Mesenchymal stem cell (in vitro differentiated cells and primary cell): ENCODE data around the gene COL15A1.
A peak's percentile ranks its signal among the peaks of the same experiment; 100 is the strongest.

Source experiments
- DNase-seq: peaks from one replicate; pipeline ENCODE4 v3.0.0-alpha.2; 2013
- H2AFZ ChIP-seq: one replicate; pipeline ENCODE4 v1.6.1; 2013; ENCODE audit warnings: low read depth, mild to moderate bottlenecking, control low read depth, inconsistent platforms, low read length, moderate library complexity
- H2AK5ac ChIP-seq: 2 replicates; pipeline ENCODE4 v1.6.1; 2013; ENCODE audit warnings: low read length, moderate library complexity, mild to moderate bottlenecking, inconsistent platforms; ENCODE audit not compliant: severe bottlenecking
- H2BK120ac ChIP-seq: one replicate; pipeline ENCODE4 v1.6.1; 2013; ENCODE audit warnings: low read depth, mild to moderate bottlenecking, inconsistent platforms, low read length, moderate library complexity
- H2BK12ac ChIP-seq, 2 experiments: one replicate each; pipeline ENCODE4 v1.6.1; 2013; ENCODE audit warnings: inconsistent platforms in 2 of 2, low read length in 2 of 2, mild to moderate bottlenecking in 2 of 2, moderate library complexity in 2 of 2, control low read depth in 1 of 2
- H2BK15ac ChIP-seq: one replicate; pipeline ENCODE4 v1.6.1; 2013; ENCODE audit warnings: mild to moderate bottlenecking, low read depth, inconsistent platforms; ENCODE audit not compliant: poor library complexity, severe bottlenecking
- H2BK5ac ChIP-seq: 2 replicates; pipeline ENCODE4 v1.6.1; 2013; ENCODE audit warnings: low read depth, mild to moderate bottlenecking, low read length, control low read depth, inconsistent platforms; ENCODE audit not compliant: poor library complexity, severe bottlenecking
- H3K14ac ChIP-seq, 2 experiments: one replicate each; pipeline ENCODE4 v1.6.1; 2013; ENCODE audit warnings: inconsistent platforms in 2 of 2, low read length in 2 of 2, control low read depth in 1 of 2, mild to moderate bottlenecking in 1 of 2, moderate library complexity in 1 of 2
- H3K18ac ChIP-seq, 2 experiments: one replicate each; pipeline ENCODE4 v1.6.1; 2013; ENCODE audit warnings: inconsistent platforms in 2 of 2, low read length in 2 of 2, control low read depth in 1 of 2, low read depth in 1 of 2, mild to moderate bottlenecking in 1 of 2
- H3K23ac ChIP-seq, 2 experiments: one replicate each; pipeline ENCODE4 v1.6.1; 2013; ENCODE audit warnings: inconsistent platforms in 2 of 2, low read length in 2 of 2, mild to moderate bottlenecking in 2 of 2, moderate library complexity in 2 of 2, control low read depth in 1 of 2
- H3K27ac ChIP-seq: 2 replicates; pipeline ENCODE4 v1.5.1; 2013; ENCODE audit warnings: mild to moderate bottlenecking, moderate library complexity, low read length, control low read depth, inconsistent platforms; ENCODE audit not compliant: poor library complexity, severe bottlenecking
- H3K27me3 ChIP-seq, 2 experiments: 2 replicates each; pipeline versions ENCODE4 v1.6.1 to v1.7.0; 2013; ENCODE audit warnings: low read length in 2 of 2, mild to moderate bottlenecking in 2 of 2, moderate library complexity in 2 of 2, control low read depth in 1 of 2, inconsistent platforms in 1 of 2; ENCODE audit not compliant: control insufficient read depth in 1 of 2, insufficient read depth in 1 of 2
- H3K36me3 ChIP-seq, 2 experiments: 2 replicates each; pipeline versions ENCODE4 v1.6.1 to v1.7.0; 2013; ENCODE audit warnings: low read length in 2 of 2, control low read depth in 1 of 2, inconsistent platforms in 1 of 2, low read depth in 1 of 2, mild to moderate bottlenecking in 1 of 2; ENCODE audit not compliant: insufficient read depth in 2 of 2, control insufficient read depth in 1 of 2
- H3K4ac ChIP-seq, 2 experiments: one replicate each; pipeline ENCODE4 v1.6.1; 2013; ENCODE audit warnings: inconsistent platforms in 2 of 2, low read length in 2 of 2, mild to moderate bottlenecking in 2 of 2, moderate library complexity in 2 of 2, control low read depth in 1 of 2, low read depth in 1 of 2
- H3K4me1 ChIP-seq: 2 replicates; pipeline ENCODE4 v1.6.1; 2013; ENCODE audit warnings: low read depth, low read length, control low read depth; ENCODE audit not compliant: control insufficient read depth, insufficient read depth
- H3K4me2 ChIP-seq: 2 replicates; pipeline ENCODE4 v1.6.1; 2013; ENCODE audit warnings: low read length, mild to moderate bottlenecking, inconsistent platforms; ENCODE audit not compliant: poor library complexity, severe bottlenecking
- H3K4me3 ChIP-seq, 2 experiments: 2 replicates each; pipeline versions ENCODE4 v1.5.1 to v1.7.0; 2013; ENCODE audit warnings: low read length in 2 of 2, mild to moderate bottlenecking in 2 of 2, control low read depth in 1 of 2, low read depth in 1 of 2; ENCODE audit not compliant: insufficient read depth in 1 of 2
- H3K79me1 ChIP-seq: replicated peaks from 2 replicates; pipeline ENCODE4 v1.6.1; 2013; ENCODE audit warnings: mild to moderate bottlenecking, control low read depth, low read length, inconsistent platforms; ENCODE audit not compliant: poor library complexity, severe bottlenecking
- H3K9ac ChIP-seq: 2 replicates; pipeline ENCODE4 v1.7.0; 2013; ENCODE audit warnings: mild to moderate bottlenecking, low read length, moderate library complexity
- H3K9me3 ChIP-seq: 2 replicates; pipeline ENCODE4 v1.7.0; 2013; ENCODE audit warnings: mild to moderate bottlenecking, low read length; ENCODE audit not compliant: control insufficient read depth
- H4K8ac ChIP-seq: one replicate; pipeline ENCODE4 v1.6.1; 2013; ENCODE audit warnings: inconsistent platforms, mild to moderate bottlenecking, low read length, moderate library complexity
- H4K91ac ChIP-seq: one replicate; pipeline ENCODE4 v1.6.1; 2013; ENCODE audit warnings: mild to moderate bottlenecking, low read length, inconsistent platforms
- WGBS: methylation state at CpG from one replicate; pipeline ENCODE4 v1.1.7; 2013; ENCODE audit warnings: mixed read lengths; 5-methylcytosine and 5-hydroxymethylcytosine counted together

The COL15A1 gene

GRCh38 chr9:98994172-98995058, 50.7 kb downstream of the COL15A1 start:
- H2BK5ac ChIP-seq, result no peak overlapping the region
- H2BK12ac ChIP-seq, result no peak overlapping the region
- no peaks in the 10 kb centered on the region for H3K79me1 ChIP-seq
- H3K4ac ChIP-seq, result no peak overlapping the region
- H2AFZ ChIP-seq, result no peak overlapping the region
- H3K4me1 ChIP-seq, result peaks cover 35% of the 10 kb centered on the region
- no peak overlapping the region for H3K18ac ChIP-seq
- H2BK15ac ChIP-seq, result no peak overlapping the region
- H3K27ac ChIP-seq, result no peak overlapping the region
- DNase-seq, result no peak
- WGBS, result 82% methylated on average over 12 of the region's 12 CpGs
- H3K27me3 ChIP-seq, result peaks cover 0 to 10% of the 10 kb centered on the region in 2 experiments
- H3K9me3 ChIP-seq, result peaks cover 5% of the 10 kb centered on the region
- no peak overlapping the region for H4K91ac ChIP-seq
- H3K14ac ChIP-seq, result peak overlapping the region in 1 of 2 experiments; percentile 59
- no peak overlapping the region for H3K23ac ChIP-seq
- no peak overlapping the region for H4K8ac ChIP-seq
- no peaks in the 10 kb centered on the region for H3K36me3 ChIP-seq
- no peak overlapping the region for H3K4me3 ChIP-seq
- H2BK120ac ChIP-seq, result no peak overlapping the region
- no peak overlapping the region for H3K4me2 ChIP-seq
- H2AK5ac ChIP-seq, result no peak overlapping the region
- no peak overlapping the region for H3K9ac ChIP-seq

GRCh38 chr9:98995059-98995671, 51.5 kb downstream of the COL15A1 start:
- Histone ChIP-seq H3K9ac (no peak overlapping the region), H4K91ac (no peak overlapping the region), H2BK12ac (no peak overlapping the region), H3K4ac (no peak overlapping the region), H3K27ac (no peak overlapping the region), H2AFZ (no peak overlapping the region), H3K4me3 (no peak overlapping the region), H3K9me3 (peaks cover 5% of the 10 kb centered on the region), H2BK15ac (peak overlapping the region; percentile 4), H2BK120ac (no peak overlapping the region), H2AK5ac (no peak overlapping the region), H4K8ac (no peak overlapping the region), H2BK5ac (no peak overlapping the region), H3K18ac (peak overlapping the region in 1 of 2 experiments; percentile 55), H3K79me1 (no peaks in the 10 kb centered on the region), H3K4me1 (peaks cover 32% of the 10 kb centered on the region), H3K23ac (no peak overlapping the region), H3K27me3 (peaks cover 0 to 10% of the 10 kb centered on the region in 2 experiments), H3K14ac (peak overlapping the region in 1 of 2 experiments; percentile 22), H3K36me3 (no peaks in the 10 kb centered on the region), H3K4me2 (no peak overlapping the region)
- DNase-seq, result no peak
- WGBS, result 87% methylated on average over 3 of the region's 3 CpGs

GRCh38 chr9:98995971-98996504, 52.3 kb downstream of the COL15A1 start:
- Histone ChIP-seq H3K4ac (no peak overlapping the region), H4K8ac (no peak overlapping the region), H3K79me1 (no peaks in the 10 kb centered on the region), H2BK120ac (no peak overlapping the region), H2AFZ (no peak overlapping the region), H3K14ac (no peak overlapping the region), H4K91ac (no peak overlapping the region), H3K18ac (no peak overlapping the region), H2AK5ac (no peak overlapping the region), H2BK5ac (no peak overlapping the region), H3K27ac (no peak overlapping the region), H3K4me3 (no peak overlapping the region), H3K4me1 (peaks cover 29% of the 10 kb centered on the region), H3K23ac (no peak overlapping the region), H2BK12ac (no peak overlapping the region), H2BK15ac (no peak overlapping the region), H3K9me3 (peaks cover 5% of the 10 kb centered on the region), H3K27me3 (peaks cover 0 to 10% of the 10 kb centered on the region in 2 experiments), H3K36me3 (no peaks in the 10 kb centered on the region), H3K4me2 (no peak overlapping the region), H3K9ac (no peak overlapping the region)
- WGBS, result 87% methylated on average over 5 of the region's 7 CpGs
- DNase-seq, result no peak

- no peak overlapping the region for H2BK120ac ChIP-seq
- no peak overlapping the region for H3K27ac ChIP-seq
- no peak overlapping the region for H3K23ac ChIP-seq
- no peak overlapping the region for H2AFZ ChIP-seq
- peaks cover 5% of the 10 kb centered on the region for H3K9me3 ChIP-seq
- no peak overlapping the region for H2BK5ac ChIP-seq
- no peak overlapping the region for H2BK15ac ChIP-seq
- H2AK5ac ChIP-seq, result peak overlapping the region; percentile 20
- H3K14ac ChIP-seq, result no peak overlapping the region
- no peak overlapping the region for H3K4me2 ChIP-seq
- no peak overlapping the region for H3K4me3 ChIP-seq
- H3K4ac ChIP-seq, result peak overlapping the region in 1 of 2 experiments; percentile 2
- peak overlapping the region; percentile 43 for H4K91ac ChIP-seq
- no peak overlapping the region for H4K8ac ChIP-seq
- H3K36me3 ChIP-seq, result no peaks in the 10 kb centered on the region
- peak; percentile 72 for DNase-seq
- H3K9ac ChIP-seq, result peak overlapping the region; percentile 65
- no peaks in the 10 kb centered on the region for H3K79me1 ChIP-seq
- WGBS, result 44% methylated on average over 4 of the region's 4 CpGs
- H3K4me1 ChIP-seq, result peaks cover 27% of the 10 kb centered on the region
- H3K27me3 ChIP-seq, result peaks cover 0 to 19% of the 10 kb centered on the region in 2 experiments
- H3K18ac ChIP-seq, result peak overlapping the region in 1 of 2 experiments; percentile 11
- peak overlapping the region in 1 of 2 experiments; percentile 37 for H2BK12ac ChIP-seq
These were observed 53.9 kb downstream of the COL15A1 start for GRCh38 chr9:98997604-98998003.
